GDM1 (cell line): Measurements from ENCODE around the gene ZNF98.

Experiments
- DNase-seq: peaks from one replicate; lab custom pipeline; 2025; lab: John Stamatoyannopoulos, UW

ZNF98 gene

GRCh38 chr19:22422211-22422610 lies at the start of gene ZNF98:
Gene ZNF98 (minus strand): TSS chr19:22422346. CDS start chr19:22422224, 122 bp downstream.
- DNase-seq: no peak

- no peak for DNase-seq
These were observed 24.5 kb upstream of the ZNF98 start for GRCh38 chr19:22446605-22447004.

- DNase-seq: no peak
These were observed 15.9 kb upstream of the ZNF98 start for GRCh38 chr19:22438011-22438410.

- DNase-seq: no peak
These were observed 6.1 kb upstream of the ZNF98 start for GRCh38 chr19:22427960-22428913.

- DNase-seq: no peak
These were observed 5.4 kb upstream of the ZNF98 start for GRCh38 chr19:22427547-22427946.

GRCh38 chr19:22426901-22427300 lies 4.8 kb upstream of the ZNF98 start:
- no peak for DNase-seq

- no peak for DNase-seq
These were observed 349 bp downstream of the ZNF98 start for GRCh38 chr19:22421797-22422196.

GRCh38 chr19:22354665-22355064 lies 67.5 kb downstream of the ZNF98 start:
- no peak for DNase-seq
